Airway epithelial cell (primary cell): ENCODE measurements around the gene ANGPTL7. TPM values are rescaled to one million over a fixed set of nuclear protein-coding genes. Genes with fewer than 3 reads are reported as not detected.

Source experiments
- total RNA-seq: library from RNA; depleted of rRNA; stranded (reverse); fragments of >200 nt; gene quantifications from 2 replicates; pipeline ENCODE4 v1.2.3, GENCODE V29; 2015

ANGPTL7 gene, protein sequence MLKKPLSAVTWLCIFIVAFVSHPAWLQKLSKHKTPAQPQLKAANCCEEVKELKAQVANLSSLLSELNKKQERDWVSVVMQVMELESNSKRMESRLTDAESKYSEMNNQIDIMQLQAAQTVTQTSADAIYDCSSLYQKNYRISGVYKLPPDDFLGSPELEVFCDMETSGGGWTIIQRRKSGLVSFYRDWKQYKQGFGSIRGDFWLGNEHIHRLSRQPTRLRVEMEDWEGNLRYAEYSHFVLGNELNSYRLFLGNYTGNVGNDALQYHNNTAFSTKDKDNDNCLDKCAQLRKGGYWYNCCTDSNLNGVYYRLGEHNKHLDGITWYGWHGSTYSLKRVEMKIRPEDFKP
- total RNA-seq: not detected in 2 replicates

DNA sequence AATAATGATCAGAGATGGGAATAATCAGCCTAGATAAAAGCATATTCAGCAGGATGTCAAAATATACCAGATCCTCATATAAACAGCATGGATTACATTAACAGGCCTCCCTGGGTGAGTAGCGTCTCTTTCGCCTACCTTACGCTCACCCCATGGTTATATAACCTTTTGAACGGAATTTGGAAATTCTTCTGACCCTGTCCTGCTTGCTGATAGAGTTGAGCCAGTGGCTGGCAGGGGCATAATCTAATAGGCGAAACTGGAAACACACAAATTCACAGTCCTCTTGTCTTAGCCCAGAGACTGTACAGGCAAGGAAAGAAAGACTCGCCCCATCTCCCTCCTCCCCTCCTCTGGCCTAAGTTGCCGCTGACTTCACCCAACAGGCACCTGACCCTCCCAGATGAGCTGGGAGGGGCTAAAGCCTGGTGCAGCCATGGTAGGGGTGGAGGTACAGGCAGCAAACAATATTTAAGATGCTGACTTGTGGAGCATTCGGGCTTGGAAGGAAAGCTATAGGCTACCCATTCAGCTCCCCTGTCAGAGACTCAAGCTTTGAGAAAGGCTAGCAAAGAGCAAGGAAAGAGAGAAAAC, at the start of gene ANGPTL7:
Gene ANGPTL7 (plus strand): TSS at position 498 of the 594 bp plus-strand sequence. CDS start 225 bp downstream, outside the sequence.

Other genes with a start within 250 kb of the ANGPTL7 start
- 67.2 and 76.6 TPM in 2 replicates for gene TARDBP, start 176.7 kb upstream of the ANGPTL7 start, total RNA-seq
- gene MASP2, start 142.1 kb upstream of the ANGPTL7 start, total RNA-seq: 0.35 TPM in 1 of 2 replicates, not detected in the other
- gene SRM, start 129.3 kb upstream of the ANGPTL7 start, total RNA-seq: 78.6 and 94.9 TPM in 2 replicates
- gene EXOSC10, start 89.5 kb upstream of the ANGPTL7 start, total RNA-seq: 39.2 and 51.6 TPM in 2 replicates
- gene MTOR, start 73.2 kb downstream of the ANGPTL7 start, total RNA-seq: 25.2 and 31.5 TPM in 2 replicates
- 4.5 and 7.2 TPM in 2 replicates for gene UBIAD1, start 83.8 kb downstream of the ANGPTL7 start, total RNA-seq